ENCODE data around the gene ACLY. TPM values are rescaled to one million over a fixed set of nuclear protein-coding genes. Genes with fewer than 3 reads are reported as not detected.

ACLY gene
- total RNA-seq, 3 donors from 2014 or later: 80.3 to 95.2 (median 81.5) TPM

GRCh38 chr17:41917679-41918313 lies 955 bp downstream of the ACLY start:
- intact Hi-C loops (cut with DNase I, micrococcal nuclease): no loop called here
- peak; percentile 18 for ATAC-seq
- no peak for TF ChIP-seq CTCF (IDR thresholded peaks at IDR 0.05)

GRCh38 chr17:41917192-41917591 lies 1.6 kb downstream of the ACLY start:
- Histone ChIP-seq H3K4me3 (no peak overlapping the region), H3K9me3 (no peaks in the 10 kb centered on the region), H3K36me3 (ENCODE audit: low read depth) (no peaks in the 10 kb centered on the region), H3K4me1 (ENCODE audit: low read depth) (peaks cover 24% of the 10 kb centered on the region)
- ATAC-seq (no peak), DNase-seq (no peak)
- TF ChIP-seq CTCF (IDR thresholded peaks at IDR 0.05): no peak
- intact Hi-C loops (cut with DNase I, micrococcal nuclease): no loop called here

More at GRCh38 chr17:41917679-41918313, 955 bp downstream of the ACLY start:
- Histone ChIP-seq H3K36me3 (ENCODE audit: low read depth) (no peaks in the 10 kb centered on the region), H3K4me1 (ENCODE audit: low read depth) (peaks cover 24% of the 10 kb centered on the region), H3K9me3 (no peaks in the 10 kb centered on the region), H3K4me3 (peak overlapping the region; percentile 77)
- DNase-seq: peak; percentile 70 to 83 (median 83)

GRCh38 chr17:41915566-41915965 lies 3.2 kb downstream of the ACLY start:
- Histone ChIP-seq H3K9me3 (no peaks in the 10 kb centered on the region), H3K36me3 (ENCODE audit: low read depth) (no peaks in the 10 kb centered on the region), H3K4me1 (ENCODE audit: low read depth) (peaks cover 24% of the 10 kb centered on the region), H3K4me3 (no peak overlapping the region)
- intact Hi-C loops (cut with DNase I, micrococcal nuclease): no loop called here
- no peak for TF ChIP-seq CTCF (IDR thresholded peaks at IDR 0.05)
- ATAC-seq (no peak), DNase-seq (no peak)

GRCh38 chr17:41915020-41915419 lies 3.7 kb downstream of the ACLY start:
- ATAC-seq: no peak

GRCh38 chr17:41914358-41914766 lies 4.4 kb downstream of the ACLY start:
- DNase-seq: peak in 1 of 3 donors; percentile 39
- intact Hi-C loops (cut with DNase I, micrococcal nuclease): no loop called here
- no peaks in the 10 kb centered on the region for H3K36me3 ChIP-seq (ENCODE audit: low read depth)
- H3K4me1 ChIP-seq (ENCODE audit: low read depth): peaks cover 19% of the 10 kb centered on the region
- TF ChIP-seq CTCF (IDR thresholded peaks at IDR 0.05): no peak
- no peaks in the 10 kb centered on the region for H3K9me3 ChIP-seq
- H3K4me3 ChIP-seq: no peak overlapping the region
- no peak for ATAC-seq

More at GRCh38 chr17:41915020-41915419, 3.7 kb downstream of the ACLY start:
- no peak overlapping the region for H3K4me3 ChIP-seq
- no peak for DNase-seq
- peaks cover 24% of the 10 kb centered on the region for H3K4me1 ChIP-seq (ENCODE audit: low read depth)
- H3K36me3 ChIP-seq (ENCODE audit: low read depth): no peaks in the 10 kb centered on the region
- TF ChIP-seq CTCF (IDR thresholded peaks at IDR 0.05): no peak
- intact Hi-C loops (cut with DNase I, micrococcal nuclease): no loop called here
- H3K9me3 ChIP-seq: no peaks in the 10 kb centered on the region
